Mesenchymal stem cell (in vitro differentiated cells and primary cell): ENCODE results near the gene CCR6.
"Not testable (repeated sequence)": the region's sequence is repeated elsewhere in the genome, so short reads cannot be mapped to it uniquely, and the experiment has no call there.

Source experiments
- DNase-seq: peaks from one replicate; pipeline ENCODE4 v3.0.0-alpha.2; 2013
- H2AFZ ChIP-seq: one replicate; pipeline ENCODE4 v1.6.1; 2013; ENCODE audit warnings: low read depth, mild to moderate bottlenecking, control low read depth, inconsistent platforms, low read length, moderate library complexity
- H2AK5ac ChIP-seq: 2 replicates; pipeline ENCODE4 v1.6.1; 2013; ENCODE audit warnings: low read length, moderate library complexity, mild to moderate bottlenecking, inconsistent platforms; ENCODE audit not compliant: severe bottlenecking
- H2BK120ac ChIP-seq: one replicate; pipeline ENCODE4 v1.6.1; 2013; ENCODE audit warnings: low read depth, mild to moderate bottlenecking, inconsistent platforms, low read length, moderate library complexity
- H2BK12ac ChIP-seq, 2 experiments: one replicate each; pipeline ENCODE4 v1.6.1; 2013; ENCODE audit warnings: inconsistent platforms in 2 of 2, low read length in 2 of 2, mild to moderate bottlenecking in 2 of 2, moderate library complexity in 2 of 2, control low read depth in 1 of 2
- H2BK15ac ChIP-seq: one replicate; pipeline ENCODE4 v1.6.1; 2013; ENCODE audit warnings: mild to moderate bottlenecking, low read depth, inconsistent platforms; ENCODE audit not compliant: poor library complexity, severe bottlenecking
- H2BK5ac ChIP-seq: 2 replicates; pipeline ENCODE4 v1.6.1; 2013; ENCODE audit warnings: low read depth, mild to moderate bottlenecking, low read length, control low read depth, inconsistent platforms; ENCODE audit not compliant: poor library complexity, severe bottlenecking
- H3K14ac ChIP-seq, 2 experiments: one replicate each; pipeline ENCODE4 v1.6.1; 2013; ENCODE audit warnings: inconsistent platforms in 2 of 2, low read length in 2 of 2, control low read depth in 1 of 2, mild to moderate bottlenecking in 1 of 2, moderate library complexity in 1 of 2
- H3K18ac ChIP-seq, 2 experiments: one replicate each; pipeline ENCODE4 v1.6.1; 2013; ENCODE audit warnings: inconsistent platforms in 2 of 2, low read length in 2 of 2, control low read depth in 1 of 2, low read depth in 1 of 2, mild to moderate bottlenecking in 1 of 2
- H3K23ac ChIP-seq, 2 experiments: one replicate each; pipeline ENCODE4 v1.6.1; 2013; ENCODE audit warnings: inconsistent platforms in 2 of 2, low read length in 2 of 2, mild to moderate bottlenecking in 2 of 2, moderate library complexity in 2 of 2, control low read depth in 1 of 2
- H3K27ac ChIP-seq: 2 replicates; pipeline ENCODE4 v1.5.1; 2013; ENCODE audit warnings: mild to moderate bottlenecking, moderate library complexity, low read length, control low read depth, inconsistent platforms; ENCODE audit not compliant: poor library complexity, severe bottlenecking
- H3K27me3 ChIP-seq, 2 experiments: 2 replicates each; pipeline versions ENCODE4 v1.6.1 to v1.7.0; 2013; ENCODE audit warnings: low read length in 2 of 2, mild to moderate bottlenecking in 2 of 2, moderate library complexity in 2 of 2, control low read depth in 1 of 2, inconsistent platforms in 1 of 2; ENCODE audit not compliant: control insufficient read depth in 1 of 2, insufficient read depth in 1 of 2
- H3K36me3 ChIP-seq, 2 experiments: 2 replicates each; pipeline versions ENCODE4 v1.6.1 to v1.7.0; 2013; ENCODE audit warnings: low read length in 2 of 2, control low read depth in 1 of 2, inconsistent platforms in 1 of 2, low read depth in 1 of 2, mild to moderate bottlenecking in 1 of 2; ENCODE audit not compliant: insufficient read depth in 2 of 2, control insufficient read depth in 1 of 2
- H3K4ac ChIP-seq, 2 experiments: one replicate each; pipeline ENCODE4 v1.6.1; 2013; ENCODE audit warnings: inconsistent platforms in 2 of 2, low read length in 2 of 2, mild to moderate bottlenecking in 2 of 2, moderate library complexity in 2 of 2, control low read depth in 1 of 2, low read depth in 1 of 2
- H3K4me1 ChIP-seq: 2 replicates; pipeline ENCODE4 v1.6.1; 2013; ENCODE audit warnings: low read depth, low read length, control low read depth; ENCODE audit not compliant: control insufficient read depth, insufficient read depth
- H3K4me2 ChIP-seq: 2 replicates; pipeline ENCODE4 v1.6.1; 2013; ENCODE audit warnings: low read length, mild to moderate bottlenecking, inconsistent platforms; ENCODE audit not compliant: poor library complexity, severe bottlenecking
- H3K4me3 ChIP-seq, 2 experiments: 2 replicates each; pipeline versions ENCODE4 v1.5.1 to v1.7.0; 2013; ENCODE audit warnings: low read length in 2 of 2, mild to moderate bottlenecking in 2 of 2, control low read depth in 1 of 2, low read depth in 1 of 2; ENCODE audit not compliant: insufficient read depth in 1 of 2
- H3K79me1 ChIP-seq: replicated peaks from 2 replicates; pipeline ENCODE4 v1.6.1; 2013; ENCODE audit warnings: mild to moderate bottlenecking, control low read depth, low read length, inconsistent platforms; ENCODE audit not compliant: poor library complexity, severe bottlenecking
- H3K9ac ChIP-seq: 2 replicates; pipeline ENCODE4 v1.7.0; 2013; ENCODE audit warnings: mild to moderate bottlenecking, low read length, moderate library complexity
- H3K9me3 ChIP-seq: 2 replicates; pipeline ENCODE4 v1.7.0; 2013; ENCODE audit warnings: mild to moderate bottlenecking, low read length; ENCODE audit not compliant: control insufficient read depth
- H4K8ac ChIP-seq: one replicate; pipeline ENCODE4 v1.6.1; 2013; ENCODE audit warnings: inconsistent platforms, mild to moderate bottlenecking, low read length, moderate library complexity
- H4K91ac ChIP-seq: one replicate; pipeline ENCODE4 v1.6.1; 2013; ENCODE audit warnings: mild to moderate bottlenecking, low read length, inconsistent platforms
- WGBS: methylation state at CpG from one replicate; pipeline ENCODE4 v1.1.7; 2013; ENCODE audit warnings: mixed read lengths; 5-methylcytosine and 5-hydroxymethylcytosine counted together

CCR6 gene

DNA sequence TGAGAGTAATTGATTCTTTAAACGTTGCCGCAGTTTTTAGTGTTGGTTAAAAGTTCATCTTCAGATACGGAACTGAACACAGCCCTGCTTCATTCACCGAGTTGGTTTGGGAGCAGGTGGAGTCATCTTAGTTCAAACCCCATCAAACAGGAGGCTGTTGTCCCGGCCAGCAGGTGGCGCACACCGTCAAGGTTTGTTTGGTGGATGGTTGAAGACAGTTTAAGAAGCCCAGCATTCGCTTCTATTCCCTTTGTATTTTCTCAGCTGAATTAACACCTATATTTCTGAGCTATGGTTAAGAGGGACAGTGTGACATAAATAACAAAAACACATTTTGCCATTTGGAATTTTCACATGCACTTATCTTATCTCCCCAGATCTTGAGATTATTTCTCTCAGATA, 60.0 kb downstream of the CCR6 start:
- H2BK12ac ChIP-seq, H2BK120ac ChIP-seq, H3K36me3 ChIP-seq, H3K79me1 ChIP-seq, H3K4me2 ChIP-seq, H3K9me3 ChIP-seq, H3K4me1 ChIP-seq, H3K23ac ChIP-seq, H3K9ac ChIP-seq, DNase-seq, H3K27ac ChIP-seq, H2AFZ ChIP-seq, H3K4me3 ChIP-seq, H2BK15ac ChIP-seq, H3K27me3 ChIP-seq, H2AK5ac ChIP-seq, H3K18ac ChIP-seq, H2BK5ac ChIP-seq, H4K8ac ChIP-seq, H4K91ac ChIP-seq, H3K14ac ChIP-seq, H3K4ac ChIP-seq: not testable (repeated sequence)
- no CpG with 5 or more reads among the region's 8 CpGs for WGBS

DNA sequence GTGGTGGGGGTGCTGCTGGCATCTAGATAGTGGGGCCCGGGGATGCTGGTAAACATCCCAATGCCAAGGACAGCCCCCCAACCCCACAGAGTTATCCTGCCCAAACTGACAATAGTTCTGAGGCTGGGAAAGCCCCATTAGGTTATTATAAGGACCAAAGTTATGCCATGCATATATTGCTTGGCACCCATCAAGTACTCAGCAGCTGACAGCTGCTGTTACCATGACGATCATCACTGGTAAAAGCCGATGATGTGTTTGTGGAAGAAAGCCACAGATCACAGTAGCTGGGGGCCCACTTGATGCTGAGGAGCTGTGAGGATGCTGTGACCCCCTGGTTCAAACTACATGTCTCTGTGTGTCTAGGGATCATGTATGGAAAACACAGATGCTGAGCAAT, 62.2 kb downstream of the CCR6 start:
- not testable (repeated sequence) for H3K4ac ChIP-seq, H3K27ac ChIP-seq, H2AFZ ChIP-seq, H4K91ac ChIP-seq, H2BK5ac ChIP-seq, H3K4me2 ChIP-seq, H3K14ac ChIP-seq, H2BK120ac ChIP-seq, H3K4me1 ChIP-seq, H3K36me3 ChIP-seq, H3K27me3 ChIP-seq, H3K4me3 ChIP-seq, H2BK12ac ChIP-seq, H2BK15ac ChIP-seq, H2AK5ac ChIP-seq, H3K79me1 ChIP-seq, H3K18ac ChIP-seq, H3K9me3 ChIP-seq, H3K9ac ChIP-seq, H4K8ac ChIP-seq, DNase-seq, H3K23ac ChIP-seq
- 100% methylated on average over 1 of the region's 3 CpGs for WGBS

DNA sequence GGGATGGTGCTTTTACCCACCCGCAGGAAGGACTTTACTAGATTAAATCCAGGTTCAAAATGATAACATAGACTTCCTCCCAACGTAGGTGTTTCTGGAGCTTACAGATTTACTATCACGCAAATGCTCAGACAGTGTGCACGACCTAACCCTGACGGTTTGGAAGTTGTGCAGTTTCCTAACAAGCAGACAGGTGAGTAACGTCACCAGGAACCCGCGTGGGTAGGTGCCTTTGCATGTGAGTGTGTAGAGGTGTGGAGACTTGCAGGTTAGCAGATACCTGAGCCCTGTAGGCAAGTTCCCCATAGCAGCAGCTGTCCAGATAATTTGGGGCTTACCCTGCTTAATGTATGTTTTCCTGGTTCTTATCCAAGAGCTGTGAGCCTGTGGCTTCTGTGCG, 64.4 kb downstream of the CCR6 start:
- H3K23ac ChIP-seq, DNase-seq, H3K9me3 ChIP-seq, H3K14ac ChIP-seq, H2BK12ac ChIP-seq, H2AK5ac ChIP-seq, H3K9ac ChIP-seq, H3K4me2 ChIP-seq, H4K91ac ChIP-seq, H3K4me3 ChIP-seq, H2BK5ac ChIP-seq, H2BK15ac ChIP-seq, H3K79me1 ChIP-seq, H3K18ac ChIP-seq, H3K36me3 ChIP-seq, H3K27ac ChIP-seq, H3K4me1 ChIP-seq, H2BK120ac ChIP-seq, H3K27me3 ChIP-seq, H2AFZ ChIP-seq, H3K4ac ChIP-seq, H4K8ac ChIP-seq: not testable (repeated sequence)
- WGBS: 91% methylated on average over 8 of the region's 9 CpGs
